HG03045 (cell line): ENCODE measurements around the gene RNFT2.

Experiments used
- ATAC-seq: cut with Tn5 transposase; IDR thresholded peaks from one replicate; pipeline ENCODE4 v1.9.1; 2021; ENCODE audit warnings: mild to moderate bottlenecking, moderate library complexity; ENCODE audit not compliant: unreplicated experiment

Gene RNFT2

DNA sequence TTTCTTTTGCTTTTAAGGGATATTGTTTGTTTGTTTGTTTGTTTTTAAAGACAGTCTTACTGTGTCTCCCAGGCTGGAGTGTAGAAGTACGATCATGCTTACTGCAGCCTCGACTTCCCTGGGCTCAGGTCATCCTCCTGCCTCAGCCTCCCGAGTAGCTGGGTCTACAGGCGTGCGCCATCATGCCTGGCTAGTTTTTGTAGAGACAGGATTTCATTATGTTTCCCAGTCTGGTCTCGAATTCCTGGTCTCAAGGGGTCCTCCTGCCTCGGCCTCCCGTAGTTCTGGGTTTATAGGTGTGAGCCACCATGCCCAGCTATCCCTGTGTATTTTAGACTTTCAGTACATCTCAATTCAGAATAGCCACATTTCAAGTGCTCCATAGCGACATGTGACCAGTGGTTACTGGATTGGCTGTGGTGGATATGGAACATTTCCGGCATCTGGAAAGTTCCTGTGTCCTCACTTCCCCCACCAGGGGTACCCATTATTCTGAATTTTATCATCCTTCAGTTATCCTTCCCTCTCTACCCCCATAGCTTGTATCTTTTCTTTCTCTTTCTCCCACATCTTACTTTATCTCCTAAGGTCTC is 82.0 kb downstream of the RNFT2 start:
- ATAC-seq = no peak

GRCh38 chr12:116821291-116821690 is 83.2 kb downstream of the RNFT2 start:
- no peak for ATAC-seq

GRCh38 chr12:116827432-116827831 is 89.3 kb downstream of the RNFT2 start:
- ATAC-seq = no peak

DNA sequence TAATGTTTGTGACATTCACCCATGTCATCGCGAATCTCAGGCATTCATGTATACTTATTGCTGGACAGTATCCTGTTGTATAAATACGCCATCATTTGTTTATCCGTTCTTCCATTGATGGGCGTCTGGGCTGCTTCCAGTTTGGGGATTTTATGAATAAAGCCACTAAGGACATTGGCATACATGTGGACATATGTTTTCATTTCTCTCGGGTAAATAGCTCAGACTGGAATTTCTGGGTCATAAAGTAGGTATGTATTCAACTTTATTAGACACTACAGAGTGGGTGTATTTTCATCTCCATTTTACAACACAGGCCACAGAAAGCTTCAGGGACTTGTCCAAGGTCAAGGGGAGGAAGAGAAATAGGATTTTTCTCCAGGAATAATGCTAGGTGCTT is 94.2 kb downstream of the RNFT2 start:
- no peak for ATAC-seq

GRCh38 chr12:116833474-116833873 is 95.4 kb downstream of the RNFT2 start:
- no peak for ATAC-seq

- ATAC-seq = no peak
Measured at GRCh38 chr12:116835484-116835883, 97.4 kb downstream of the RNFT2 start.

DNA sequence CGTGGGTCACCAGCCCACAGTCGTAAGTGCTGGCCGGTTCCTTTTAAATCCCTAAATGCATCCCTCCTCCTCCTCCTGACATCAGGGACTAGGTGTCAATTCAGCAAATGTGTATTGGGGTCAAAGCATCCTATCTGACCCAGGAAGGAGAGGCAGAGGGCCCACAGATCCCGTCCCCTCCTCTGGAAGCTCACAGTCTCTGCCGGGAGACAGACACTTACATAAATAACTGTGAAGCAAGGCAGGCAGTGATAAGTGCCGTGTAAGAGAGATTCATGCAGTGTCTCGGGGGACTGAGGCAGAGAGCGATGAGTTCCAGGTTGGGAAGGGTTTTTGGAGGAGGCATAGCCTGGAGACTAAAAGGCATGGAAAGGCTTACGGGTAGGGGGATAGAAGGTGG is 99.0 kb downstream of the RNFT2 start:
- no peak for ATAC-seq

DNA sequence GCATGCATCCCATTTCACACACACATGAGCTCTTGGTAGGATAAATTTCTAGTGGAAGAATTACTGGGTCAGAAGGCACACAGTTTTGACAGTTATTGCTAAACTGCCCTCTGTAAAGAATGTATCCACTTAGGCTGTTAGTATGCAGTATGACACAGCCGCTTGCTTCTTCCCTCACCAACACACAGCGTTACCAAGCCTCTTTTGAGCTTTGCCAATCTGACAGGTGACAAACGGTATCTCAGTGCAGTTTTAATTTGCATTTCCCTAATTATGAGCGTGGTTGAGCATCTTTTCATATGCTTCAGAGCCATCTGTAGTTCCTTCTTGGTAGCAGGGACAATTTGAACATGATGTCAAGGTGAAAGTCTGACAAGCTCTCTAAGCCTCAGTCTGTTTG is 100.2 kb downstream of the RNFT2 start:
- no peak for ATAC-seq

- ATAC-seq = no peak
Measured at GRCh38 chr12:116839287-116839830, 101.2 kb downstream of the RNFT2 start.

DNA sequence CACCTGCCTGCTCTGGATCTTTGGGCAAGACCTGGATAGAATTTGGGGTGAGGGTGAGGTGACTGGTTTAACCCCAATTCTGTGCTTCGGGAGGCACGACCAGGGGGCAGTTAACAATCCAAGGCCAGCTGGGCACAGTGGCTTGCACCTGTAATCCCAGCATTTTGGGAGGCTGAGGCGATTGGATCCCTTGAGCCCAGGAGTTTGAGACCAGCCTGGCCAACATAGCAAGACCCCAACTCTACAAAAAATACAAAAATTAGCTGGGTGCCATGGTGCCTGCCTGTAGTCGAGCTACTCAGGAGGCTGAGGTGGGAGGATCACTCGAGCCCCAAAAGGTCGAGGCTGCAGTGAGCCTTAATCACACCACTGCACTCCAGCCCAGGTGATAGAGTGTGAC is 105.0 kb downstream of the RNFT2 start:
- no peak for ATAC-seq

DNA sequence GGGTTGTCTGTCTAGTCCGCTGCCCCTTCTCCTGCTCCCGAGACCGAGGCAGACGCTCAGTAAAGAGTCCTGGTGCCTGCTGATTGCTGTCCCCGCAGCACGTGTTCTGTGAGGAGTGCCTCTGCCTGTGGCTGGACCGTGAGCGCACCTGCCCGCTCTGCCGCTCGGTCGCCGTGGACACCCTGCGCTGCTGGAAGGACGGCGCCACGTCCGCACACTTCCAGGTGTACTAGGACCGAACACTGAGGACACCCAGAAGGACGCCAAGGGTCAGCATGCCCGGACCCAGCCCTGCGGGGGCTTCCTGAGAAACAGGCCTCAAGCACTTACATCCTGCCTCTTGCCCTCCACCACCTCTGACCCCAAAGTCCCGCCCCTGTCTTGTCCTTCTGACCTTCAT is 111.1 kb downstream of the RNFT2 start:
- no peak for ATAC-seq

- no peak for ATAC-seq
Measured at GRCh38 chr12:116852303-116852702, 114.2 kb downstream of the RNFT2 start.

- no peak for ATAC-seq
Measured at GRCh38 chr12:116853507-116853906, 115.4 kb downstream of the RNFT2 start.

DNA sequence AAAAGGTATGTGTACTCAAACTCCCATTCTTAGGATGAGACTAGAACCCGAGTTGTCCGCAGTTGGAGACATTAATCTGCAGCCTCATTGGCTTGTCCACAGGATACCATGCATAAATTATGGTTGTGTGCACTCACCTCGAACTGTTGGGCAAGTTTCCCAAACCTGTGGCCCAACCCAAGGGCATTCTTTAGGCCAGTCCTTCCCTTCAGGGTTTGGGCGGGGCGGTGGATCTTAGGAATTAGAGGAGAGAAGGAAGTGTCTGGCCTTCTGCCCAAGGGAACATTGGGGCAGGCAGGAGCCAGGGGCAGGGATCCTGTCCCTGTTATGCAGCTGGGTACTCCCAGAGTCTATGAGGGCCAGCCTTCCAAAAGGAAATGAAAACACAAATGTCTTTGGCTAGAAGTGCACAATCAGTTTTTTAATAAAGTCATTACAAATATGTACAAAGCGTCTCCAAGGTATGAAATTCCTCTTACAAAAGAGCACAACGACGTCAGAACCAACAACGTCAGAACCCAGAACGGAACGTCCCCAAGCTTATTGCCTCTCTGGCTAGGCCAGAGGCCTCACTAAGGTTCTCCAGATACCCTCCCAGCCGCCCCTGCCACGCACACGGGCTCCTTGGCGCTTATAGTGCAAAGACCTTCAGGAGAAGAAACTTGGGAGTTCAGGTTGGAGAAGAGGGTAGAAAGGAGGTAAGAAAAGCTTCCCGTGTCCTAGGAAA is 117.8 kb downstream of the RNFT2 start:
- ATAC-seq = no peak

DNA sequence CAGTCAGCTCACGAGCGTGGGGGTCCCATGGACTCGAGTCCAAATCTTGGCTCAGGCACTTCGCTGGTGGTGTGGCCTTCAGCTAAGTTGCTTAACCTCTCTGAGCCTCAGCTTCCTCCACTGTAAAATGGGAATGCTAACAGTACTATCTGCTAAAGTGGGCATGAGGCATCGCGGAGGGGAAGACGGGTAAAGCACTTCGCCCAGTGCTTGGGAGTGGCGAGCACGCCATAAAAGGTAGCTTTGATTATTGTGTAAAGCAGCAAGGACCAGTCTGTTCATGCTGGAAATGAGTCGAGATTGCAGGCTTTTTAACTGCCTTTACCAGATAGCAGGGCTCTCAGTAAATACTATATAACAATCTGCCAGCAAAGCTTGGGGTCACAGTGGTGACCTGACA is 118.6 kb downstream of the RNFT2 start:
- ATAC-seq = no peak

- ATAC-seq = no peak
Measured at GRCh38 chr12:116859079-116859478, 121.0 kb downstream of the RNFT2 start.

DNA sequence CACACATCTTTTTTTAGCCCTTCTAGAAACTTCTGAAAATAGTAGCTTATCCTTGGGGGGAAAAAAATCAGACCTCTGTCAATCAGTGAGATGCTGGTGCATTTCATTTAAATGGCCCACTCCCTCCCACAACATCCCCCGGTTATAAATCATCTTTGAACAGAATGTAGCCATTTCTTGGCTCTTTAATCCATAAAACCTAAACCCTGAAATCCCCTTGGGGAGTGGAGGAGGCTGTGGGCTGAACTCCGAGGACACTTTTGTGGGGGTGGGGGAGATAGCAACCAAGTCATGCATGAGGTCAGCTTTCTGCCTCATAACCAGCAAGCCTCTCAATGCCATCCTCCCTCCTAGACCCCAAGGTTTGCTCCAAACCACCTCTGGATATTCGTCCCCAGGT is 122.1 kb downstream of the RNFT2 start:
- ATAC-seq = no peak

DNA sequence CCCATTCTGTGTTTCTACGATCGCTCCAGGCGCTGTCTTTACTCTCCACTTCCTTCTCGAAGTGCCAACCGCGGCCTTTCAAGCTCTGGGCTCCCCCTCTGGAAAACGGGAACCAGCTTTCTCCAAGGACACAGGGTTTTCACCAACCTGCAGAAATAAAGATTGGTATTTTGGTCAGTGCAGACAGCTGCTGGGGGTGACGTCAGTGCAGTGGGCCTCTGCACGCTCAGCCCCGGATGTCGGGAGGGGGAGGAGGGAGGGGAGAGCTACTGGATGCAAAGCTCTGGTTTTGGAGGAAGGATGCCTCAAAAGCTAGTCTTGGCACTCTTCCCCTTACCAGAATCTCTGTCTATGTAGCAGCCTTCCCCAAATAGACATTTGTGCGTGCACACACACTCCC is 123.2 kb downstream of the RNFT2 start:
- peak; percentile 85 for ATAC-seq

- ATAC-seq = no peak
Measured at GRCh38 chr12:116862167-116862566, 124.1 kb downstream of the RNFT2 start.

GRCh38 chr12:116863275-116863767 is 125.2 kb downstream of the RNFT2 start:
- no peak for ATAC-seq

GRCh38 chr12:116864371-116865160 is 126.5 kb downstream of the RNFT2 start:
- ATAC-seq = no peak

GRCh38 chr12:116867523-116867922 is 129.4 kb downstream of the RNFT2 start:
- no peak for ATAC-seq
